Activated naive CD4-positive, alpha-beta T cell treated with anti-CD3 and anti-CD28 coated beads, Interleukin-2, amount 10 ng/mL, durations not matched to agents 7 days and 5 days (primary cell): ENCODE results near the gene ZNF718.
"Not testable (repeated sequence)": the region's sequence is repeated elsewhere in the genome, so short reads cannot be mapped to it uniquely, and the experiment has no call there.

Source experiments
- CTCF ChIA-PET: fragments of 350-600 bp; sonication (Branson Sonifier 250); formaldehyde crosslinking; loops from one replicate; lab custom pipeline; 2021; ENCODE audit warnings: antibody characterized with exemption; lab: Charles Lee
- DNase-seq: peaks from one replicate; pipeline ENCODE4 v3.0.0-alpha.2; 2020
- H3K27ac Mint-ChIP-seq: one replicate; pipeline ENCODE4 v1.8.0; 2021; ENCODE audit warnings: mild to moderate bottlenecking, moderate library complexity, mixed read lengths
- H3K27me3 Mint-ChIP-seq: one replicate; pipeline ENCODE4 v1.8.0; 2021; ENCODE audit warnings: mild to moderate bottlenecking, mixed read lengths
- H3K36me3 Mint-ChIP-seq: one replicate; pipeline ENCODE4 v1.8.0; 2021; ENCODE audit warnings: mixed read lengths
- H3K4me1 Mint-ChIP-seq: one replicate; pipeline ENCODE4 v1.8.0; 2021; ENCODE audit warnings: mixed read lengths
- H3K4me3 Mint-ChIP-seq: one replicate; pipeline ENCODE4 v1.8.0; 2021; ENCODE audit warnings: mild to moderate bottlenecking, moderate library complexity, mixed read lengths
- H3K9me3 Mint-ChIP-seq: one replicate; pipeline ENCODE4 v1.8.0; 2021; ENCODE audit warnings: mixed read lengths

Gene ZNF718

DNA sequence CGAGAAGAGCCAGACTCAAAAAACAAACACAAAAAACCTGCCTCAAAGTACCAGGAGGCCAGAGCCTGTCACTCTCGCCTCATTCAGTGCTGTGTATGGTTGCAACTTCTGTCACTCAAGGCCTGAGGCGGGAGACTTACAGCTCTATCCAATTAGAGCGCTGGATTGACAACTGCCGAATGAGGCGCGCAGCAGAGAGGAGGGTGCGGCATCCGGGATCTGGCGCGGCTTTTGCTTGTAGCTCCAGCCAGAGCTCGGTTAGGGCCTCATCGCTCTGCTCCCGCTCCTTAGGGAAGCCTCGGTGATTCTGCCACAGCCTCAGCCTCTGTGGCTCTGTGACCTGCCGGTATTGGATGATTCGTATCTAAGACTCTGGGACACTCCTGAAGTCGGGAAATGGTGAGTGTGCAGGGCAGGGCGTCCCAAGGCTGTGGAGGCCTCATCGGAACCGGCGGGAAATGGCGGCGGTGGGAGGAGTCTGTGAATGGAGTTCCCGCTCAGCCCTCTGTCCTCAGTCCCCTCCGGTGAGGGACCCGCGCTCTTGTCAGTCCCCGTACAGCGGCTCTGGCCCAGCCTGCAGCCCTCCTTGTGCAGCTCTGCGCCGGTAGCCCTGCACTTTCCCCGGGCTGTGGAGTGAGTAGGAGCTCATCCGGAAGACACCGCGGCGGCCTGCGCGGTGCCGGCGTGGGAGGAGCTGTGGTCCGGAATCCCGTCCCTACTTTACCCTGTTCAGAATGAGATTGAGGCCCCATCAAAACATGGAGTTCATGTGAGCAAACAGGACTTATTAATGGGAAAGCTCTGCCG is at the start of gene ZNF718:
ZNF718 (plus strand) TSS at position 227 of the 807 bp plus-strand sequence; CDS start at position 397, 170 bp downstream.
- Mint-ChIP-seq H3K9me3 (peaks cover 31% of the 10 kb centered on the region), H3K4me3 (peak within 1 kb of the TSS; percentile 99), H3K36me3 (peaks cover 47% of the 10 kb centered on the region), H3K27ac (peak within 1 kb of the TSS; percentile 99), H3K27me3 (no peaks in the 10 kb centered on the region), H3K4me1 (peaks cover 49% of the 10 kb centered on the region)
- CTCF ChIA-PET: interaction anchor here (0.6 to 0.7 kb wide), 2 partner anchors 11 to 118 kb away, joined by 3 read pairs; no protein-coding TSS in a partner anchor
- DNase-seq: peak; percentile 96

GRCh38 chr4:85951-86350 is 38.4 kb upstream of the ZNF718 start:
- H3K4me3 Mint-ChIP-seq: no peak overlapping the region
- DNase-seq: no peak
- no peaks in the 10 kb centered on the region for H3K27me3 Mint-ChIP-seq
- H3K36me3 Mint-ChIP-seq: peaks cover 44% of the 10 kb centered on the region
- peaks cover 63% of the 10 kb centered on the region for H3K9me3 Mint-ChIP-seq
- CTCF ChIA-PET: no interaction called here
- no peaks in the 10 kb centered on the region for H3K4me1 Mint-ChIP-seq
- H3K27ac Mint-ChIP-seq: no peak overlapping the region

DNA sequence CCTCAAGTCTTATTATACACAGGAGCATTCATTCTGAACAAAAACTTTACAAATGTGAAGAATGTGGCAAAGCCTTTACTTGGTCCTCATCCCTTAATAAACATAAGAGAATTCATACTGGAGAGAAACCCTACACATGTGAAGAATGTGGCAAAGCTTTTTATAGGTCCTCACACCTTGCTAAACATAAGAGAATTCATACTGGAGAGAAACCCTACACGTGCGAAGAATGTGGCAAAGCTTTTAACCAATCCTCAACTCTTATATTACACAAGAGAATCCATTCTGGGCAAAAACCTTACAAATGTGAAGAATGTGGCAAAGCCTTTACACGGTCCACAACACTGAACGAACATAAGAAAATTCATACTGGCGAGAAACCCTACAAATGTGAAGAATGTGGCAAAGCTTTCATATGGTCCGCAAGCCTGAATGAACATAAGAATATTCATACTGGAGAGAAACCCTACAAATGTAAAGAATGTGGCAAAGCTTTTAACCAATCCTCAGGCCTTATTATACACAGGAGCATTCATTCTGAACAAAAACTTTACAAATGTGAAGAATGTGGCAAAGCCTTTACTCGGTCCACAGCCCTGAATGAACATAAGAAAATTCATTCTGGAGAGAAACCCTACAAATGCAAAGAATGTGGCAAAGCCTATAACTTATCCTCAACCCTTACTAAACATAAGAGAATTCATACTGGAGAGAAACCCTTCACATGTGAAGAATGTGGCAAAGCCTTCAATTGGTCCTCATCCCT is 37.6 kb upstream of the ZNF718 start:
- H3K27ac Mint-ChIP-seq, H3K4me1 Mint-ChIP-seq, H3K4me3 Mint-ChIP-seq, CTCF ChIA-PET, H3K27me3 Mint-ChIP-seq, DNase-seq: not testable (repeated sequence)
- Mint-ChIP-seq H3K9me3 (peaks cover 67% of the 10 kb centered on the region), H3K36me3 (peaks cover 43% of the 10 kb centered on the region)

DNA sequence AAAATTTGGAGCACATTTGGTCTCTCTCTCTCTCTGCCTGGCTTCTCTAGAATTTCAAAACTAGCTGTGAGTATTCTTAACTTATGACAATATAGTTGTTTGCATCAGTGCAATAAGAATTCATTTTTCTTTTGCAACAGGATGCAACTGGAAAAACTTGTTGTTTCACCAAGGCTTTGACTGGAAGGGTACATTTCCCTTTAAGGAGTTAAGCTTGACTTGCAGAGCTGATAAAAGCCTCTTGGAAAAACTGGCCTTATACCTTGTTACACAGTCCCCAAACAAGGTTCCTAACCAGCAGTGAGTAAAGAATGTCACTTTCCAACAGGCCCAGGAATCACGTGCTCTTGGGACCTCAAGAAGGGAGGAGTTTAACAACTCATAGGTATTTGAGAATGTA is 25.9 kb upstream of the ZNF718 start:
- Mint-ChIP-seq H3K27ac (no peak overlapping the region), H3K4me3 (no peak overlapping the region), H3K36me3 (peaks cover 3% of the 10 kb centered on the region), H3K9me3 (peaks cover 48% of the 10 kb centered on the region), H3K4me1 (no peaks in the 10 kb centered on the region), H3K27me3 (peaks cover 4% of the 10 kb centered on the region)
- CTCF ChIA-PET: no interaction called here
- no peak for DNase-seq

DNA sequence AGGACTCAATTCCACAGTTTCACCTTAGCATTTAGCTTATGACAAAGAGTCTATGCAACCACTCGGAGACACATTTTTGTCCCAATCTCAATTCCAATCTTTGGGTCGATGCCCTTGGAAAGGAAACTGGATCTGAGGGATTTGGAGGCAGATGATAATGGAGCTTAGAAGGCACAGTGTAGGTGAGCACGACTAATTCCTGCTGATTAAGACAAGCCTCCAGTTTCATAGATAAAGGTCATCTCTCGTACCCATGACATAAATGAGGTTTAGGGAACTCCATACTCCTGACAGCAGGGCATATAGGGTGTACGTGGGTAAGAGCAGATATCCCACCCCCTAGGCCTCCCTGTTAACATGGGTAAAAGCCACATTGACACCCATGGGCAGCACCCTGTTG is 24.4 kb upstream of the ZNF718 start:
- H3K27ac Mint-ChIP-seq: no peak overlapping the region
- no peaks in the 10 kb centered on the region for H3K36me3 Mint-ChIP-seq
- peaks cover 4% of the 10 kb centered on the region for H3K27me3 Mint-ChIP-seq
- no peaks in the 10 kb centered on the region for H3K4me1 Mint-ChIP-seq
- no peak overlapping the region for H3K4me3 Mint-ChIP-seq
- CTCF ChIA-PET: no interaction called here
- no peak for DNase-seq
- H3K9me3 Mint-ChIP-seq: peaks cover 41% of the 10 kb centered on the region

DNA sequence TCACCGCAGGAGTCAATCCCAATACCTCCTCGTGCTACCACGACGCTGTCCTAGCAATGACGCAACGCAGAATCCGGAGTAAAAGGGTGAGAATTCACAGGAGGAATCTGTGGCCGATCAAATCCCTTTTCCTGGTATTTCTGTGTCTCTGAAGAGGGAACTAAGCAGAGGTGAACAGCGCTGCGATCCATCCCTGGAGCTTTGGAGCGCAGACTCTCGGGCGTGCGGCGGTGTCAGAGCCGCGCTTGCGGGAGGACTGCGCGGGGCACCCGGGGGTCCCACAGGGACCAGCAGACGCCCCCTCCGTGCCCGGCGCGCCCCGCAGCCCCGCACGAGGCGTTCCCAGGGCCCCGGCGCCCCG is 17.2 kb upstream of the ZNF718 start:
- Mint-ChIP-seq H3K27me3 (peaks cover 42% of the 10 kb centered on the region), H3K4me1 (no peaks in the 10 kb centered on the region), H3K27ac (no peak overlapping the region), H3K9me3 (peaks cover 64% of the 10 kb centered on the region), H3K36me3 (peaks cover 18% of the 10 kb centered on the region), H3K4me3 (no peak overlapping the region)
- DNase-seq: no peak
- CTCF ChIA-PET: no interaction called here

DNA sequence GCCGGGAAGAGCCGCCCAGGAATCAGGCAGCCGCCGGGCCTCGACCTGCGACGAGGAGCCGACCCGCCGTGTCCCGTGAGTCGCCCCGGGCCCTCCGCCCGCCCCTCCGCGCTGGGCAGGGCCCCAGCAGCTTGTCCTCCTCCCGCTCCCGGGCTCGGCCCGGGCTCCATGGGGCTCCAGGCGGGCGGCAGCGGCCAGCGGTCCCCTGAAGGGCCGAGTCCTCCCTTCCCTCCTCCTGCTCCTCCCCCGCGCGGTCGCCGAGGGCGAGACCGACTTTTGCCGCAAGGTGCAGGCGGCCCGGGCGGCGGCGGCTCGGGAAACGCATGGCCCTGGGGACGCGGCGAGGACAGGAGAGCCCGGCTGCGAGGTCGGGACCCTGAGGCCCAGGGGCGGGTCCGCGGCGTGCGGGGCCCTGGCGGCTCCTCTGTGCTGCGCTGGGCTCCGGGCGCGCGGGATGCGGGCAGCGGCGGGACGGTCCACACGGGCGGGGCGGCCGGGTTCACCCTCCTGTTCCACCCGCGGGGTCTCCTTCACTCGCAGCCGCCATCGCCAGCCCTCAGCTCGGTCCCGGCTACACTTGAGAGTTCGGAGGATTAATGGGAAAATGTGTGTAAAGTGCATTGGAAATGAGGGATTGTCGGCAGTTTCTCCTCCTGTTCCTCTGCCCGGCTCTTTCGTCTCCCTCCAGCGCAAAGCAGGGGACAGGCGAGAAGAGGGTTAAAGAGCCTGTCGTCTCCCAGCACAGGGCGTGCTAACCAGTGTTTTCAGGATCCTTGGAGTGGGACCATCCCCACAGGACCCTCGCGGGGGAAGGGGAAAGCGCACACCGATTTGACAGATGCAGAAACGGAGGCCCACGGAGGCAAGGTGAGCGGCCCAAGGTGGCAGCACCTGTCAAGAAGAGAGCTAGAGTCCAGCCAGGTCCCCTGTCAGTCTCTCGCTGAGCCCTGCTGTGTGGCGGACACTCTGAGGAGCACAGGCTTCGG is 16.6 kb upstream of the ZNF718 start:
- Mint-ChIP-seq H3K27me3 (peaks cover 42% of the 10 kb centered on the region), H3K4me1 (no peaks in the 10 kb centered on the region), H3K36me3 (peaks cover 18% of the 10 kb centered on the region), H3K4me3 (no peak overlapping the region), H3K9me3 (peaks cover 67% of the 10 kb centered on the region), H3K27ac (no peak overlapping the region)
- CTCF ChIA-PET: no interaction called here
- no peak for DNase-seq

DNA sequence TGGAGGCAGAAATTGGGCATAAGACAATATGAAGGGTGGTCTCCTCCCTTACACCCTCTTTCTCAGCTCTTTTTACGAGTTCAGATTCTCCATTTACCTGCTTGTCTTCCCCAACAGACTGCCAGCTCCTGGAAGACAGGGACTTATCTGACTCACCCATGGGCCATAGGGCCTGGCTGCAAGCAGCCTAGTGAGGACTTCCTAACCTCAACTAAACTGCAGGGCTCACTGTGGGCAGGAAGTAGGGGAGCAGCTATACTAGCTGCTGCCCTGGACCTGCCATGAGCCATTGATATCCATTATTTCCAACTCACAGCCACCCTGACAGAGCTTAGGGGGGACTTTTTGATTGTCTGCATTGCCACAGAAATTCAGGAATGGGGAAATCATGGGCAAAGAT is 11.5 kb upstream of the ZNF718 start:
- H3K36me3 Mint-ChIP-seq: peaks cover 16% of the 10 kb centered on the region
- H3K27me3 Mint-ChIP-seq: peaks cover 28% of the 10 kb centered on the region
- no peaks in the 10 kb centered on the region for H3K4me1 Mint-ChIP-seq
- no peak overlapping the region for H3K27ac Mint-ChIP-seq
- H3K9me3 Mint-ChIP-seq: peaks cover 69% of the 10 kb centered on the region
- DNase-seq: no peak
- CTCF ChIA-PET: no interaction called here
- H3K4me3 Mint-ChIP-seq: no peak overlapping the region

- Mint-ChIP-seq H3K4me1 (no peaks in the 10 kb centered on the region), H3K36me3 (peaks cover 10% of the 10 kb centered on the region), H3K27ac (no peak overlapping the region), H3K4me3 (no peak overlapping the region), H3K27me3 (peaks cover 19% of the 10 kb centered on the region), H3K9me3 (peaks cover 64% of the 10 kb centered on the region)
- no peak for DNase-seq
- CTCF ChIA-PET: no interaction called here
Observed at GRCh38 chr4:113732-114131, 10.6 kb upstream of the ZNF718 start.

DNA sequence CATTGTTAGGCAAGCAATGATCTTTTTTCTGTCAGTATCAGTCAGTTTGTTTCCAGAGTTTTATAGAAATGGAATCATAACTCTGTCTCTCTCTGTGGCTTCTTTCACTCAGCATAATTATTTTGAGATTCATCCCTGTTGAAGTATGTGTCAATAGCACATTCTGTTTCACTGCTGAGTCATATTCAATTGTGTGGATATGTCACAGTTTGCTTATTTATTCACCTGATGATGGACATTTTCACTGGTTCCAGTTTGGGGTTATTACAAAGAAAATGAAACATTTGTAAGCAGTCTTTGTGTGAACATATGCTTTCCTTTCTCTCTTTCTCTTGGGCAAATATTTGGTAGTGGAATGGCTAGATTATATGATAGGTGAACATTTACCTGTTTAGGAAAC is 10.2 kb upstream of the ZNF718 start:
- no peak for DNase-seq
- H3K4me1 Mint-ChIP-seq: no peaks in the 10 kb centered on the region
- H3K27me3 Mint-ChIP-seq: peaks cover 14% of the 10 kb centered on the region
- H3K27ac Mint-ChIP-seq: no peak overlapping the region
- H3K36me3 Mint-ChIP-seq: peaks cover 7% of the 10 kb centered on the region
- CTCF ChIA-PET: no interaction called here
- H3K4me3 Mint-ChIP-seq: no peak overlapping the region
- peaks cover 63% of the 10 kb centered on the region for H3K9me3 Mint-ChIP-seq

DNA sequence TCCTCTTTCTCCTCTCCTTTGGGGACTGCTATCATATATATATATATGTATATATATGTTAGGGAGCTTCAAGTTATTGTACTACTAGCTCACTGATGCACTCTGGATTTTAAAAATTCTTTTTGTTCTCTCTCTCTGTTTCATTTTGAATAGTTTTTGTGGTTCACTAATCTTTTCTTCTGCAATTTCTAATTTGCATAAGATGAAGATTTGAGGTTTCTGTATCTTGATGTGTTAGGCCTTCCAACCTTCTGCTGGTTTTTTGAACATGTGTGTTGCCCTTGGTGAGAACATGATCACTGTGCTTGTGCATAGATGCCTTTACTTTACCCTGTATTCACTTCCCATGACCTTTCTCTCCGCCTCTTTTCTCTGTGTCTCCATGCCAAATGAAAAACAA is 7.8 kb upstream of the ZNF718 start:
- H3K36me3 Mint-ChIP-seq: peaks cover 13% of the 10 kb centered on the region
- CTCF ChIA-PET: interaction anchor here (1.2 kb wide), 1 partner anchor 38 kb away, joined by 3 read pairs; no protein-coding TSS in a partner anchor
- H3K9me3 Mint-ChIP-seq: peaks cover 59% of the 10 kb centered on the region
- H3K27ac Mint-ChIP-seq: no peak overlapping the region
- DNase-seq: no peak
- H3K4me3 Mint-ChIP-seq: no peak overlapping the region
- H3K27me3 Mint-ChIP-seq: peaks cover 4% of the 10 kb centered on the region
- peaks cover 15% of the 10 kb centered on the region for H3K4me1 Mint-ChIP-seq

DNA sequence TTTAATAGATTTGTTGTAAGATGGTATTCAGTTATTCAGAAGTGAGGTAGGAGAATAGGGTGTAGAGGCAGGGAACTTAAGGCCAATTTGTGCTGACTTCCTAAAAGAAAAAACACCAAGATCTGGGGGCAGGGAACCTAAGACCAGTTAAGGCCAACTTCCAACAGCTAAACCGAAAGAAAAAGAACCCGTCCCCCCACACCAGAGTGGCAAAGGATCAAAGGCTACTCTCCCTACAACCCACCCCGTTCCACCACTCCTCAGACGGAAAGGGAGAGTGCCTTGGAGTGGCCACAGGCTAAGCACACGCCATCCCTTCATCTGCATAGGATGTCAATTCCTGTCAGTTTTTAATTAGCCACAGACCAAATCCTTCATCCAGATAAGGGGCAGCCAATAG is 3.7 kb upstream of the ZNF718 start:
- Mint-ChIP-seq H3K9me3 (peaks cover 43% of the 10 kb centered on the region), H3K27ac (peak overlapping the region; percentile 95), H3K4me3 (no peak overlapping the region), H3K36me3 (peaks cover 39% of the 10 kb centered on the region), H3K4me1 (peaks cover 44% of the 10 kb centered on the region), H3K27me3 (peaks cover 4% of the 10 kb centered on the region)
- DNase-seq: no peak
- CTCF ChIA-PET: no interaction called here

DNA sequence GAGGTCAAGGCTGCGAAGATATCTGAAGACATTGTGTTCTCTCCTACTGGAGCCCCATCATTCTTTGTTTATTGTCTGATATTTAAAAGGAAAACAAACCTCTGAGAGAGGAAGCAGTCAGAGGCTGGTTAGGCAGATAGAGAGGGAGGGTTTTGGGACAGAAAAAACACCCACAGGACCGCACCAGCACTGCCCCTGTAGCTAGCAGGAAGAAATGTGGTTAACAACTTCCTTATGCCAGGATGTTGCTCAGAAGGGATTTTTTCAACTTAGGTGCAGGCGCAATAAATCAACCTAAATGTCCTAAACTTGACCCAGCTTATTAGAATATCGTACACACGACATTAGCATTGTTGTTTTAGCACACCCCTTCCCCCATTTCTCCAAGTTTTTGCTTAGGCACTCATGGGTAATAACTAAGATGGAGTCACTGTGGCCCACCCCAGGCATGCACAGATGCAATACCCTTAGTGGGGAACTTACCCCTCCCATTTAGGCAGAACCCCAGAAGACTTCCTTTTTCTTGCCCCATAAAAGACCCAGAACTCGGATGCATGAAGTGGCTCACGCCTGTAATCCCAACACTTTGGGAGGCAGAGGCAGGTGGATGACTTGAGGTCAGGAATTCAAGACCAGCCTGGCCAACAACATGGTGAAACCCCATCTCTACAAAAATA is 2.8 kb upstream of the ZNF718 start:
- Mint-ChIP-seq H3K27me3 (peaks cover 4% of the 10 kb centered on the region), H3K27ac (peak overlapping the region; percentile 95), H3K4me1 (peaks cover 49% of the 10 kb centered on the region), H3K9me3 (peaks cover 46% of the 10 kb centered on the region), H3K4me3 (peak overlapping the region; percentile 59), H3K36me3 (peaks cover 46% of the 10 kb centered on the region)
- peak; percentile 64 for DNase-seq
- CTCF ChIA-PET: no interaction called here
